NCI-H2171 (cell line): Measurements from ENCODE around the gene DCLK3.

Experiments used
- DNase-seq: peaks from one replicate; lab custom pipeline; 2025; lab: John Stamatoyannopoulos, UW

Gene DCLK3

GRCh38 chr3:36709826-36710365 lies 54.5 kb downstream of the DCLK3 start:
- no peak for DNase-seq

- no peak for DNase-seq
Measured at GRCh38 chr3:36709281-36709680, 55.1 kb downstream of the DCLK3 start.

- DNase-seq = no peak
Measured at GRCh38 chr3:36707623-36708409, 56.5 kb downstream of the DCLK3 start.

GRCh38 chr3:36705015-36705414 lies 59.3 kb downstream of the DCLK3 start:
- no peak for DNase-seq

GRCh38 chr3:36704280-36704679 lies 60.1 kb downstream of the DCLK3 start:
- no peak for DNase-seq

- no peak for DNase-seq
Measured at GRCh38 chr3:36701249-36701572, 63.1 kb downstream of the DCLK3 start.

- DNase-seq = peak; percentile 43
Measured at GRCh38 chr3:36700537-36701248, 63.7 kb downstream of the DCLK3 start.

GRCh38 chr3:36698314-36698713 lies 66.0 kb downstream of the DCLK3 start:
- DNase-seq = no peak

- no peak for DNase-seq
Measured at GRCh38 chr3:36697229-36698001, 66.9 kb downstream of the DCLK3 start.

- no peak for DNase-seq
Measured at GRCh38 chr3:36696799-36697198, 67.6 kb downstream of the DCLK3 start.

GRCh38 chr3:36695769-36696137 lies 68.6 kb downstream of the DCLK3 start:
- no peak for DNase-seq

- DNase-seq = no peak
Measured at GRCh38 chr3:36695113-36695768, 69.1 kb downstream of the DCLK3 start.

GRCh38 chr3:36693670-36694069 lies 70.7 kb downstream of the DCLK3 start:
- no peak for DNase-seq

GRCh38 chr3:36689560-36689959 lies 74.8 kb downstream of the DCLK3 start:
- DNase-seq = no peak

GRCh38 chr3:36688815-36689214 lies 75.5 kb downstream of the DCLK3 start:
- no peak for DNase-seq

GRCh38 chr3:36686516-36686915 lies 77.8 kb downstream of the DCLK3 start:
- DNase-seq = no peak

- no peak for DNase-seq
Measured at GRCh38 chr3:36681867-36682266, 82.5 kb downstream of the DCLK3 start.

GRCh38 chr3:36680952-36681351 lies 83.4 kb downstream of the DCLK3 start:
- DNase-seq = no peak

GRCh38 chr3:36679384-36680200 lies 84.8 kb downstream of the DCLK3 start:
- DNase-seq = no peak

- no peak for DNase-seq
Measured at GRCh38 chr3:36678216-36679013, 85.9 kb downstream of the DCLK3 start.
